HUES6 (cell line): Measurements from ENCODE around the gene HNRNPUL1.

Source experiments
- H3K27ac ChIP-seq: 2 replicates; pipeline ENCODE4 v1.7.0; 2013; ENCODE audit warnings: low read depth, mild to moderate bottlenecking, low read length, inconsistent platforms
- H3K27me3 ChIP-seq: 2 replicates; pipeline ENCODE4 v1.6.1; 2013; ENCODE audit warnings: low read length; ENCODE audit not compliant: control insufficient read depth, insufficient read depth
- H3K36me3 ChIP-seq: 2 replicates; pipeline ENCODE4 v1.6.1; 2013; ENCODE audit warnings: low read length; ENCODE audit not compliant: control insufficient read depth, insufficient read depth
- H3K4me1 ChIP-seq: 2 replicates; pipeline ENCODE4 v1.6.1; 2013; ENCODE audit warnings: low read length; ENCODE audit not compliant: control insufficient read depth, insufficient read depth
- H3K4me3 ChIP-seq: 2 replicates; pipeline ENCODE4 v1.5.1; 2013; ENCODE audit warnings: low read depth, low read length
- H3K9ac ChIP-seq: one replicate; pipeline ENCODE4 v1.6.1; 2013; ENCODE audit warnings: mild to moderate bottlenecking, low read length
- H3K9me3 ChIP-seq: 2 replicates; pipeline ENCODE4 v1.6.1; 2013; ENCODE audit warnings: low read depth, low read length; ENCODE audit not compliant: control insufficient read depth, insufficient read depth

The HNRNPUL1 gene

GRCh38 chr19:41352279-41352608 is 88.1 kb downstream of the HNRNPUL1 start:
- H3K4me1 ChIP-seq = peaks cover 10% of the 10 kb centered on the region
- no peaks in the 10 kb centered on the region for H3K9me3 ChIP-seq
- peak overlapping the region; percentile 43; the same call in 1 of the 2 replicates for H3K27ac ChIP-seq
- H3K4me3 ChIP-seq = peak overlapping the region; percentile 95
- H3K9ac ChIP-seq = peak overlapping the region; percentile 84
- H3K27me3 ChIP-seq = peaks cover 31% of the 10 kb centered on the region
- H3K36me3 ChIP-seq = peaks cover 7% of the 10 kb centered on the region; the same call in 1 of the 2 replicates

- H3K9ac ChIP-seq = peak overlapping the region; percentile 84
- peaks cover 5% of the 10 kb centered on the region; the same call in 1 of the 2 replicates for H3K36me3 ChIP-seq
- no peaks in the 10 kb centered on the region for H3K9me3 ChIP-seq
- H3K27me3 ChIP-seq = peaks cover 31% of the 10 kb centered on the region
- H3K4me3 ChIP-seq = peak overlapping the region; percentile 95
- H3K27ac ChIP-seq = peak overlapping the region; percentile 43; the same call in 1 of the 2 replicates
- H3K4me1 ChIP-seq = peaks cover 10% of the 10 kb centered on the region
These were observed 88.7 kb downstream of the HNRNPUL1 start for GRCh38 chr19:41352609-41353465.

- no peaks in the 10 kb centered on the region for H3K9me3 ChIP-seq
- H3K27me3 ChIP-seq = peaks cover 31% of the 10 kb centered on the region
- no peaks in the 10 kb centered on the region; the same call in 1 of the 2 replicates for H3K36me3 ChIP-seq
- H3K9ac ChIP-seq = peak within 1 kb of the TSS; percentile 84
- peak within 1 kb of the TSS; percentile 43; the same call in 1 of the 2 replicates for H3K27ac ChIP-seq
- H3K4me1 ChIP-seq = peaks cover 10% of the 10 kb centered on the region
- H3K4me3 ChIP-seq = peak within 1 kb of the TSS; percentile 95
These were observed 89.5 kb downstream of the HNRNPUL1 start, which contains the start of gene TGFB1 for GRCh38 chr19:41353466-41354342. Gene TGFB1, minus strand, starts transcription at chr19:41353922. Its CDS starts 878 bp downstream, at chr19:41353044.

GRCh38 chr19:41354343-41354953 is 90.3 kb downstream of the HNRNPUL1 start:
- no peak overlapping the region for H3K27ac ChIP-seq
- peaks cover 10% of the 10 kb centered on the region for H3K4me1 ChIP-seq
- peak overlapping the region; percentile 95 for H3K4me3 ChIP-seq
- H3K9me3 ChIP-seq = no peaks in the 10 kb centered on the region
- no peaks in the 10 kb centered on the region; the same call in 1 of the 2 replicates for H3K36me3 ChIP-seq
- H3K27me3 ChIP-seq = peaks cover 31% of the 10 kb centered on the region
- H3K9ac ChIP-seq = peak overlapping the region; percentile 64

GRCh38 chr19:41355035-41355434 is 90.9 kb downstream of the HNRNPUL1 start:
- Histone ChIP-seq H3K27ac (no peak overlapping the region), H3K36me3 (no peaks in the 10 kb centered on the region), H3K9me3 (no peaks in the 10 kb centered on the region), H3K27me3 (peaks cover 31% of the 10 kb centered on the region), H3K4me1 (peaks cover 10% of the 10 kb centered on the region), H3K4me3 (no peak overlapping the region), H3K9ac (no peak overlapping the region)

- Histone ChIP-seq H3K4me1 (peaks cover 10% of the 10 kb centered on the region), H3K9me3 (no peaks in the 10 kb centered on the region), H3K27ac (no peak overlapping the region), H3K9ac (no peak overlapping the region), H3K36me3 (no peaks in the 10 kb centered on the region), H3K27me3 (peaks cover 26% of the 10 kb centered on the region), H3K4me3 (no peak overlapping the region)
These were observed 91.6 kb downstream of the HNRNPUL1 start for GRCh38 chr19:41355802-41356201.

GRCh38 chr19:41356984-41357739 is 93.0 kb downstream of the HNRNPUL1 start:
- Histone ChIP-seq H3K4me3 (no peak overlapping the region), H3K9ac (no peak overlapping the region), H3K27me3 (peaks cover 12% of the 10 kb centered on the region; the same call in 1 of the 2 replicates), H3K27ac (no peak overlapping the region), H3K36me3 (no peaks in the 10 kb centered on the region), H3K9me3 (no peaks in the 10 kb centered on the region), H3K4me1 (0 out of 2 replicates have a peak, but pooled peaks cover 6% of the 10 kb centered on the region)
